22Rv1 (cell line): Measurements from ENCODE around the gene SLC1A2.

Experiments used
- CTCF ChIP-seq: fragments of 450-650 bp; IDR thresholded peaks from 2 replicates; pipeline ENCODE4 v1.5.1; 2017; ENCODE audit warnings: mild to moderate bottlenecking
- ZFX ChIP-seq: fragments of 450-650 bp; IDR thresholded peaks from 2 replicates; pipeline ENCODE4 v1.6.1; 2017; ENCODE audit warnings: antibody characterized with exemption, borderline replicate concordance

- TF ChIP-seq CTCF (no peak), ZFX (no peak)
Observed at GRCh38 chr11:35464308-35464707, 45.0 kb upstream of the SLC1A2 start.
